Ramos (cell line): ENCODE results near the gene CD180.
"Not testable (repeated sequence)": the region's sequence is repeated elsewhere in the genome, so short reads cannot be mapped to it uniquely, and the experiment has no call there.

Experiments
- in situ Hi-C: fragments of 300-500 bp; cut with MboI; formaldehyde crosslinking; loops from one replicate; pipeline ENCODE4 v1.14.3; 2022; ENCODE audit warnings: low sequenced_read_pairs; ENCODE audit not compliant: unreplicated experiment

Gene CD180

GRCh38 chr5:67192719-67193438 is 3.7 kb downstream of the CD180 start:
- in situ Hi-C loops = no loop called here

- in situ Hi-C loops = no loop called here
Observed at GRCh38 chr5:67190861-67191260, 5.7 kb downstream of the CD180 start.

GRCh38 chr5:67190410-67190809 is 6.2 kb downstream of the CD180 start:
- in situ Hi-C loops = no loop called here

- in situ Hi-C loops = no loop called here
Observed at GRCh38 chr5:67189931-67190330, 6.7 kb downstream of the CD180 start.

- in situ Hi-C loops = no loop called here
Observed at GRCh38 chr5:67189079-67189354, 7.6 kb downstream of the CD180 start.

- in situ Hi-C loops = no loop called here
Observed at GRCh38 chr5:67188274-67189078, 8.1 kb downstream of the CD180 start.

GRCh38 chr5:67187006-67187715 is 9.4 kb downstream of the CD180 start:
- in situ Hi-C loops = no loop called here

- in situ Hi-C loops = no loop called here
Observed at GRCh38 chr5:67183859-67184258, 12.7 kb downstream of the CD180 start.

- in situ Hi-C loops = no loop called here
Observed at GRCh38 chr5:67182301-67182790, 14.3 kb downstream of the CD180 start.

GRCh38 chr5:67181648-67182221 is 14.9 kb downstream of the CD180 start:
- in situ Hi-C loops = no loop called here

- in situ Hi-C loops = no loop called here
Observed at GRCh38 chr5:67179697-67180361, 16.8 kb downstream of the CD180 start.

GRCh38 chr5:67178966-67179365 is 17.6 kb downstream of the CD180 start:
- in situ Hi-C loops = no loop called here

- in situ Hi-C loops = no loop called here
Observed at GRCh38 chr5:67178085-67178484, 18.5 kb downstream of the CD180 start.

- in situ Hi-C loops = no loop called here
Observed at GRCh38 chr5:67176936-67177335, 19.7 kb downstream of the CD180 start.

- in situ Hi-C loops = no loop called here
Observed at GRCh38 chr5:67173959-67174358, 22.6 kb downstream of the CD180 start.

- in situ Hi-C loops = not testable (repeated sequence)
Observed at GRCh38 chr5:67173351-67173750, 23.2 kb downstream of the CD180 start.

GRCh38 chr5:67170767-67171166 is 25.8 kb downstream of the CD180 start:
- in situ Hi-C loops = no loop called here

- in situ Hi-C loops = no loop called here
Observed at GRCh38 chr5:67168069-67168468, 28.5 kb downstream of the CD180 start.

GRCh38 chr5:67166460-67167285 is 29.9 kb downstream of the CD180 start:
- in situ Hi-C loops = no loop called here
